DOHH2 (cell line): Measurements from ENCODE around the gene ZFP62.

Source experiments
- H3F3A ChIP-seq: fragments of 200-600 bp; sonication (generic), shearing (Covaris generic); 2 replicates; pipeline ENCODE4 v1.6.0; 2016; ENCODE audit warnings: antibody characterized with exemption, mild to moderate bottlenecking; ENCODE audit not compliant: control insufficient read depth, insufficient read depth
- H3K27ac ChIP-seq: fragments of 200-600 bp; sonication (generic); 2 replicates; pipeline ENCODE4 v1.5.1; 2014; ENCODE audit warnings: low read depth, mild to moderate bottlenecking, low read length, moderate library complexity
- H3K27me3 ChIP-seq: fragments of 200-600 bp; sonication (generic); 2 replicates; pipeline ENCODE4 v1.6.1; 2014; ENCODE audit warnings: mild to moderate bottlenecking, low read length, mixed read lengths; ENCODE audit not compliant: control insufficient read depth
- H3K36me3 ChIP-seq: fragments of 200-600 bp; sonication (generic); 2 replicates; pipeline ENCODE4 v1.6.1; 2014; ENCODE audit warnings: mild to moderate bottlenecking, low read length, moderate library complexity, mixed read lengths; ENCODE audit not compliant: control insufficient read depth
- H3K4me1 ChIP-seq: fragments of 200-600 bp; sonication (generic); 2 replicates; pipeline ENCODE4 v1.6.1; 2014; ENCODE audit warnings: mild to moderate bottlenecking, low read length, mixed read lengths; ENCODE audit not compliant: control insufficient read depth
- H3K4me2 ChIP-seq: fragments of 200-600 bp; sonication (generic); 2 replicates; pipeline ENCODE4 v1.6.0; 2014; ENCODE audit warnings: mild to moderate bottlenecking, low read length, moderate library complexity
- H3K4me3 ChIP-seq: fragments of 200-600 bp; sonication (generic); 2 replicates; pipeline ENCODE4 v1.5.1; 2014; ENCODE audit warnings: mild to moderate bottlenecking, low read length, mixed read lengths
- H3K79me2 ChIP-seq: fragments of 200-600 bp; sonication (generic); 2 replicates; pipeline ENCODE4 v1.6.1; 2014; ENCODE audit warnings: mild to moderate bottlenecking, low read length, mixed read lengths; ENCODE audit not compliant: control insufficient read depth
- H3K9me2 ChIP-seq: fragments of 200-600 bp; sonication (generic); replicated peaks from 2 replicates; pipeline ENCODE4 v1.6.1; 2014; ENCODE audit warnings: mild to moderate bottlenecking, low read length, mixed read lengths; ENCODE audit not compliant: control insufficient read depth
- H3K9me3 ChIP-seq: fragments of 200-600 bp; sonication (generic); 2 replicates; pipeline ENCODE4 v1.6.1; 2014; ENCODE audit warnings: antibody characterized with exemption, low read length, mixed read lengths; ENCODE audit not compliant: control insufficient read depth, insufficient read depth
- H4K20me1 ChIP-seq: fragments of 200-600 bp; sonication (generic); 2 replicates; pipeline ENCODE4 v1.6.0; 2014; ENCODE audit warnings: low read depth, mild to moderate bottlenecking, antibody characterized with exemption, low read length, moderate library complexity; ENCODE audit not compliant: control insufficient read depth, insufficient read depth
- EZH2phosphoT487 ChIP-seq: fragments of 200-600 bp; sonication (generic); IDR thresholded peaks from 2 replicates; pipeline ENCODE4 v1.6.1; 2017; ENCODE audit warnings: borderline replicate concordance, mild to moderate bottlenecking, antibody characterized with exemption, low read length, moderate library complexity, mixed read lengths
- TF ChIP-seq, protein P1 (sequence below): fragments of 200-600 bp; sonication (generic); IDR thresholded peaks from one replicate; pipeline ENCODE4 v1.5.1; 2014; ENCODE audit warnings: antibody characterized with exemption, mild to moderate bottlenecking, low read depth, low read length; ENCODE audit not compliant: poor library complexity, severe bottlenecking

ZFP62 gene

DNA sequence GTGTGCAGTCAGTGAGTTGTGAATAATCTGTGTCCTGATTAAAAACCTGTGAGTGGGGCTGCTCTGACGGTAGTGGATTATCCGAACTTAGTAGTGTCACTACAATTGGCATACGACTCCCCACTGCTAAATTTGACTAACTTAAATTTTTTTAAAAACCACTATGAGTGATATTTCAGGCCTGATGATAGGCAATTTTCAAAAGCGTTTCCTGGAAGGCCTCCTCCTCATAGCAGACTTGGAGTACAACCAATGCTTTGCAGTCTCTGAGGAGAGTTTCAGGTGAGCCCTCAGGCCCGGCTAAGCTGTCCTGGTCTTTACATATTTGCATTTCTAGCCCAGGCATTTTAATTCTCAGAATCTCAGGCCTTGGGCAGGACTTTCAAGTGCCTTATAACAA, 48.7 kb upstream of the ZFP62 start:
- no peak overlapping the region for H3K4me2 ChIP-seq
- no peaks in the 10 kb centered on the region for H3K9me2 ChIP-seq
- no peaks in the 10 kb centered on the region for H3K9me3 ChIP-seq
- H3K4me1 ChIP-seq: no peaks in the 10 kb centered on the region
- H3F3A ChIP-seq: no peaks in the 10 kb centered on the region
- no peaks in the 10 kb centered on the region for H3K79me2 ChIP-seq
- H3K27ac ChIP-seq: no peak overlapping the region
- no peaks in the 10 kb centered on the region for H3K27me3 ChIP-seq
- no peaks in the 10 kb centered on the region for H3K36me3 ChIP-seq
- no peak for TF ChIP-seq EZH2phosphoT487
- TF ChIP-seq, protein P1, sequence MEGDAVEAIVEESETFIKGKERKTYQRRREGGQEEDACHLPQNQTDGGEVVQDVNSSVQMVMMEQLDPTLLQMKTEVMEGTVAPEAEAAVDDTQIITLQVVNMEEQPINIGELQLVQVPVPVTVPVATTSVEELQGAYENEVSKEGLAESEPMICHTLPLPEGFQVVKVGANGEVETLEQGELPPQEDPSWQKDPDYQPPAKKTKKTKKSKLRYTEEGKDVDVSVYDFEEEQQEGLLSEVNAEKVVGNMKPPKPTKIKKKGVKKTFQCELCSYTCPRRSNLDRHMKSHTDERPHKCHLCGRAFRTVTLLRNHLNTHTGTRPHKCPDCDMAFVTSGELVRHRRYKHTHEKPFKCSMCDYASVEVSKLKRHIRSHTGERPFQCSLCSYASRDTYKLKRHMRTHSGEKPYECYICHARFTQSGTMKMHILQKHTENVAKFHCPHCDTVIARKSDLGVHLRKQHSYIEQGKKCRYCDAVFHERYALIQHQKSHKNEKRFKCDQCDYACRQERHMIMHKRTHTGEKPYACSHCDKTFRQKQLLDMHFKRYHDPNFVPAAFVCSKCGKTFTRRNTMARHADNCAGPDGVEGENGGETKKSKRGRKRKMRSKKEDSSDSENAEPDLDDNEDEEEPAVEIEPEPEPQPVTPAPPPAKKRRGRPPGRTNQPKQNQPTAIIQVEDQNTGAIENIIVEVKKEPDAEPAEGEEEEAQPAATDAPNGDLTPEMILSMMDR: no peak
- no peaks in the 10 kb centered on the region for H4K20me1 ChIP-seq
- no peak overlapping the region for H3K4me3 ChIP-seq

- TF ChIP-seq EZH2phosphoT487: no peak
- TF ChIP-seq, protein P1: no peak
- Histone ChIP-seq H3K27me3 (no peaks in the 10 kb centered on the region), H3K9me3 (no peaks in the 10 kb centered on the region), H3K4me1 (no peaks in the 10 kb centered on the region), H3K4me2 (no peak overlapping the region), H3K4me3 (no peak overlapping the region), H3K9me2 (no peaks in the 10 kb centered on the region), H4K20me1 (no peaks in the 10 kb centered on the region), H3F3A (no peaks in the 10 kb centered on the region), H3K79me2 (no peaks in the 10 kb centered on the region), H3K36me3 (no peaks in the 10 kb centered on the region), H3K27ac (no peak overlapping the region)
Measured at GRCh38 chr5:180908998-180909731, 48.1 kb upstream of the ZFP62 start.

GRCh38 chr5:180908400-180908799, 47.3 kb upstream of the ZFP62 start:
- Histone ChIP-seq H3K27ac (no peak overlapping the region), H3K4me2 (no peak overlapping the region), H3K79me2 (no peaks in the 10 kb centered on the region)

More at GRCh38 chr5:180908400-180908799, 47.3 kb upstream of the ZFP62 start:
- Histone ChIP-seq H3K4me1 (no peaks in the 10 kb centered on the region), H3K27me3 (no peaks in the 10 kb centered on the region), H3K36me3 (no peaks in the 10 kb centered on the region), H4K20me1 (no peaks in the 10 kb centered on the region), H3K9me3 (no peaks in the 10 kb centered on the region), H3K9me2 (no peaks in the 10 kb centered on the region), H3K4me3 (no peak overlapping the region), H3F3A (no peaks in the 10 kb centered on the region)
- TF ChIP-seq, protein P1: no peak
- no peak for TF ChIP-seq EZH2phosphoT487
